Fibroblast of lung (primary cell): ENCODE measurements around the gene SORCS3. TPM values are rescaled to one million over a fixed set of nuclear protein-coding genes. Genes with fewer than 3 reads are reported as not detected.

Experiments used
- DNase-seq, 2 donors: peaks; one replicate each; pipeline versions ENCODE4 v3.0.0 to v3.0.0-alpha.2; 2010; ENCODE audit warnings: low read depth in 2 of 2
- H2AFZ ChIP-seq: 2 replicates; pipeline ENCODE4 v1.5.1; 2012; ENCODE audit warnings: low read length, control low read depth, inconsistent platforms
- H3K27ac ChIP-seq: 2 replicates; pipeline ENCODE4 v1.5.1; 2011; ENCODE audit warnings: low read length, control low read depth; ENCODE audit not compliant: insufficient read depth
- H3K27me3 ChIP-seq: 2 replicates; pipeline ENCODE4 v1.5.1; 2011; ENCODE audit warnings: mild to moderate bottlenecking, low read length; ENCODE audit not compliant: control insufficient read depth, insufficient read depth
- H3K36me3 ChIP-seq: 2 replicates; pipeline ENCODE4 v1.5.1; 2011; ENCODE audit warnings: low read length; ENCODE audit not compliant: control insufficient read depth, insufficient read depth
- H3K4me1 ChIP-seq: 2 replicates; pipeline ENCODE4 v1.5.1; 2011; ENCODE audit warnings: low read length; ENCODE audit not compliant: control insufficient read depth, insufficient read depth; ENCODE audit errors: extremely low read depth
- H3K4me2 ChIP-seq: 2 replicates; pipeline ENCODE4 v1.5.1; 2011; ENCODE audit warnings: low read length, control low read depth; ENCODE audit not compliant: insufficient read depth; ENCODE audit errors: extremely low read depth
- H3K4me3 ChIP-seq, 4 experiments: fragments of 200-600 bp in 1 of 4; sonication (generic) in 1 of 4; replicated peaks in 1 of 4; 2 replicates each; pipeline ENCODE4 v1.5.1; 2011 to 2016; ENCODE audit warnings: low read length in 4 of 4, low read depth in 3 of 4, mild to moderate bottlenecking in 3 of 4, control low read depth in 2 of 4, inconsistent platforms in 1 of 4, mixed read lengths in 1 of 4; ENCODE audit not compliant: insufficient read depth in 1 of 4; ENCODE audit errors: control extremely low read depth in 1 of 4
- H3K79me2 ChIP-seq: 2 replicates; pipeline ENCODE4 v1.5.1; 2012; ENCODE audit warnings: mild to moderate bottlenecking, low read length, inconsistent platforms; ENCODE audit not compliant: control insufficient read depth, insufficient read depth
- H3K9ac ChIP-seq: 2 replicates; pipeline ENCODE4 v1.5.1; 2011; ENCODE audit warnings: mild to moderate bottlenecking, low read length, control low read depth; ENCODE audit not compliant: insufficient read depth
- H3K9me3 ChIP-seq: 2 replicates; pipeline ENCODE4 v1.5.1; 2012; ENCODE audit warnings: low read depth, low read length; ENCODE audit not compliant: control insufficient read depth, insufficient read depth
- H4K20me1 ChIP-seq: 2 replicates; pipeline ENCODE4 v1.5.1; 2011; ENCODE audit warnings: low read length; ENCODE audit not compliant: control insufficient read depth, insufficient read depth; ENCODE audit errors: extremely low read depth
- EZH2 ChIP-seq: IDR thresholded peaks from 2 replicates; pipeline ENCODE4 v1.5.1; 2012; ENCODE audit warnings: low read length, control low read depth, mild to moderate bottlenecking; ENCODE audit errors: missing control alignments
- polyA plus RNA-seq, 2 donors: library from polyadenylated mRNA; depleted of rRNA in 1 of 2; stranded (reverse) in 1 of 2; unstranded in 1 of 2; fragments of >200 nt; gene quantifications; 2 replicates each; pipeline ENCODE4 v1.2.1, GENCODE V29; 2011 to 2012; ENCODE audit warnings: missing spikeins in 1 of 2
- total RNA-seq: library from RNA; depleted of rRNA; stranded (reverse); fragments of >200 nt; gene quantifications from 2 replicates; pipeline ENCODE4 v1.2.1, GENCODE V29; 2014
- TF ChIP-seq, protein P1 (sequence below), 2 donors: IDR thresholded peaks in 1 of 2; conservative IDR thresholded peaks in 1 of 2; 1 replicate in 1 of 2; 2 replicates in 1 of 2; pipeline ENCODE4 v1.5.1; 2011 to 2012; ENCODE audit warnings: low read length in 2 of 2, control low read depth in 1 of 2, inconsistent platforms in 1 of 2, low read depth in 1 of 2, mild to moderate bottlenecking in 1 of 2

Gene SORCS3
- total and polyA plus RNA-seq, 2 donors (not counting 1 experiment from before 2014, with no cell fraction given): not detected

DNA sequence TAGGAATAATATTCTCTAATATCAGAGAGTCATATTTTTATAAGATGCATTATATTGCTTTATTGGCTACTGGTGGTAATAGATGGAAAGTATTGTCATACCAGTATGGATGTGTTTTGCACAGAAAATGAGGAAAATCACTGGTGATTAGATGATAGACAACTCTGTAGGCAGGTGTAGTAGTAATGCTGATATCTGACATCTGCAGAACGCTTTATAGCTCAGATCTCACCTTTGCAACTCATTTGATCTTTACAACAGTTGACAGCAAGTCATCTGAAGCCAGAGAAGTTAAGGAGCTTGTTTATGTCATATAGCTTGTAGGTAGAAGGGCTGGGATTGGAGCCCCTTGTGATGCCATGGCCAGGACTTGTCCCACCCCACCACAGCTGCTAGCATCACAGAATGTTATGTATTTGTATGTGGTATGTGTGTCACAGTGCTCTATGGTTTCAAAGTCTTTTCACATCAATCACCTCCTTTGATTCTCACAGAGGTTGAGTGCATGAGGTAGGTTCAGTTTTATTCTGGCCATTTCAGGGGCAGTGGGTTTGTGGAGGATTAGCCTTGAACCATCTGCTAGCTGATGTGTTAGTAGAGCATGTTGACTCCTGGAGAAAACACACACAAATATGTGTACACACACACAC is 140.0 kb downstream of the SORCS3 start:
- no peak overlapping the region for H2AFZ ChIP-seq
- H3K4me2 ChIP-seq: no peak overlapping the region
- TF ChIP-seq, protein P1, sequence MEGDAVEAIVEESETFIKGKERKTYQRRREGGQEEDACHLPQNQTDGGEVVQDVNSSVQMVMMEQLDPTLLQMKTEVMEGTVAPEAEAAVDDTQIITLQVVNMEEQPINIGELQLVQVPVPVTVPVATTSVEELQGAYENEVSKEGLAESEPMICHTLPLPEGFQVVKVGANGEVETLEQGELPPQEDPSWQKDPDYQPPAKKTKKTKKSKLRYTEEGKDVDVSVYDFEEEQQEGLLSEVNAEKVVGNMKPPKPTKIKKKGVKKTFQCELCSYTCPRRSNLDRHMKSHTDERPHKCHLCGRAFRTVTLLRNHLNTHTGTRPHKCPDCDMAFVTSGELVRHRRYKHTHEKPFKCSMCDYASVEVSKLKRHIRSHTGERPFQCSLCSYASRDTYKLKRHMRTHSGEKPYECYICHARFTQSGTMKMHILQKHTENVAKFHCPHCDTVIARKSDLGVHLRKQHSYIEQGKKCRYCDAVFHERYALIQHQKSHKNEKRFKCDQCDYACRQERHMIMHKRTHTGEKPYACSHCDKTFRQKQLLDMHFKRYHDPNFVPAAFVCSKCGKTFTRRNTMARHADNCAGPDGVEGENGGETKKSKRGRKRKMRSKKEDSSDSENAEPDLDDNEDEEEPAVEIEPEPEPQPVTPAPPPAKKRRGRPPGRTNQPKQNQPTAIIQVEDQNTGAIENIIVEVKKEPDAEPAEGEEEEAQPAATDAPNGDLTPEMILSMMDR (conservative IDR thresholded peaks at IDR 0.05 in 1 of 2, IDR thresholded peaks at IDR 0.05 in 1 of 2; ENCODE audit: low read depth in 1 of 2, low read length in 2 of 2): no peak
- TF ChIP-seq EZH2: no peak
- H3K27me3 ChIP-seq: no peaks in the 10 kb centered on the region
- DNase-seq: no peak
- H4K20me1 ChIP-seq: no peaks in the 10 kb centered on the region
- no peaks in the 10 kb centered on the region for H3K9me3 ChIP-seq
- H3K4me1 ChIP-seq: no peaks in the 10 kb centered on the region
- no peak overlapping the region for H3K9ac ChIP-seq
- no peak overlapping the region for H3K27ac ChIP-seq
- no peaks in the 10 kb centered on the region for H3K36me3 ChIP-seq
- no peaks in the 10 kb centered on the region for H3K79me2 ChIP-seq
- H3K4me3 ChIP-seq: no peak overlapping the region

DNA sequence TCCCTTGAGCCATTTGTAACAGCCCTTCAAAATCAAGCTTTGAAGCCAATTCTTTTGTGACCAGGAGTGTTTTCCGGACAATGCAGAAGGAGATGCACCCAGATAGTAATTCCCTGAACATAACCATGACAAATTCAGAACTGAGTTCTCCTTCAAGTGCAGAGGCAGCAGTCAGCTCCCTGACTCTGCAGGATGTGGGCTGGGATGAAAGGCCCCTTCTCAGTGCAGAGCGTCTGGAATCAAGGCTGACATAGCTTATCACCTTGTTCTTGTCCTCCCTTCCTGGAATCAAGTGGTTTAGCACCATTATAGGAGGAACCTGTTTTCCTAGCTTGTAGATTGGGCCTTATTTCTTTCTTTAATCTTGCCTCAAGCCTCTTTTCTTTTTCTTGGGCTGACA is 143.4 kb downstream of the SORCS3 start:
- Histone ChIP-seq H3K36me3 (no peaks in the 10 kb centered on the region), H3K27me3 (no peaks in the 10 kb centered on the region), H3K4me3 (no peak overlapping the region), H3K4me2 (no peak overlapping the region), H2AFZ (no peak overlapping the region), H4K20me1 (no peaks in the 10 kb centered on the region), H3K79me2 (no peaks in the 10 kb centered on the region), H3K9me3 (no peaks in the 10 kb centered on the region), H3K27ac (no peak overlapping the region), H3K4me1 (no peaks in the 10 kb centered on the region), H3K9ac (no peak overlapping the region)
- DNase-seq: no peak
- TF ChIP-seq EZH2: no peak
- TF ChIP-seq, protein P1 (conservative IDR thresholded peaks at IDR 0.05 in 1 of 2, IDR thresholded peaks at IDR 0.05 in 1 of 2; ENCODE audit: low read depth in 1 of 2, low read length in 2 of 2): no peak

DNA sequence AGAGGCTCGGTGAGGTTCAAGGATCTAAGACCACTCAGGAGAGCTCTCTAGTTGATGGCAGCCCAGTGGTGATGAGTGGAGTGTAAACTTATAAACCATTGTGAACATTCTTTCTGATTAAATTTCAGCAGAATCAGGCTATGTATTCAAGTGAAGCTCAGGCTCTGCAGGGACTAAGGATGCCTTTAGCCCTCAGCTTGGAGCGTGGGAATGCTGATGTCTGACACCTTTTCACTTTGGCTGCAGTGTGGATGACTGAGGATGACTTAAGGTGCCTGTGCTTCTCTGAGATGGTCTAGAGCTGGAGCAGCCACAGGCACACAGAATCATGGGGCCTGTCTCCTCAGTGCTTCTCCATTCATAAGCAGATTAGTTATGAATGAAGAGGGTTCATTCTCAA is 150.4 kb downstream of the SORCS3 start:
- Histone ChIP-seq H3K36me3 (no peaks in the 10 kb centered on the region), H3K27ac (no peak overlapping the region), H4K20me1 (no peaks in the 10 kb centered on the region), H3K79me2 (no peaks in the 10 kb centered on the region), H3K4me2 (no peak overlapping the region), H3K4me3 (no peak overlapping the region), H2AFZ (no peak overlapping the region), H3K9ac (no peak overlapping the region), H3K27me3 (no peaks in the 10 kb centered on the region), H3K4me1 (no peaks in the 10 kb centered on the region), H3K9me3 (no peaks in the 10 kb centered on the region)
- no peak for DNase-seq
- TF ChIP-seq, protein P1 (conservative IDR thresholded peaks at IDR 0.05 in 1 of 2, IDR thresholded peaks at IDR 0.05 in 1 of 2; ENCODE audit: low read depth in 1 of 2, low read length in 2 of 2): no peak
- TF ChIP-seq EZH2: no peak
